ENCODE measurements around the gene PCSK4. TPM values are rescaled to one million over a fixed set of nuclear protein-coding genes. Genes with fewer than 3 reads are reported as not detected.

PCSK4 gene
- total RNA-seq, 1 experiment from 2014 or later: 11.1 TPM

- H3K27ac ChIP-seq (ENCODE audit: low read depth, low read length): peak overlapping the region; percentile 55
Measured at GRCh38 chr19:1509602-1510441, 19.7 kb upstream of the PCSK4 start.

More at GRCh38 chr19:1509602-1510441, 19.7 kb upstream of the PCSK4 start:
- Histone ChIP-seq H3K4me2 (ENCODE audit: low read length) (no peak overlapping the region), H3K79me2 (ENCODE audit: insufficient read depth, low read length) (peaks cover 10% of the 10 kb centered on the region; the same call in 1 of the 2 replicates), H3K36me3 (ENCODE audit: control insufficient read depth in 1 of 2, insufficient read depth in 2 of 2, low read length in 2 of 2) (no peaks in the 10 kb centered on the region), H4K20me1 (ENCODE audit: insufficient read depth) (no peaks in the 10 kb centered on the region), H3K4me3 (replicated peaks in 1 of 2; ENCODE audit: low read depth in 1 of 2, low read length in 2 of 2) (no peak overlapping the region), H2AFZ (ENCODE audit: low read depth, low read length, poor library complexity, severe bottlenecking) (no peak overlapping the region), H3K4me1 (ENCODE audit: control insufficient read depth in 1 of 2, insufficient read depth in 2 of 2, low read length in 2 of 2) (peaks cover 30 to 69% of the 10 kb centered on the region in 2 experiments), H3K9me2 (ENCODE audit: insufficient read depth) (no peaks in the 10 kb centered on the region), H3K9ac (ENCODE audit: low read length) (no peak overlapping the region), H3K27me3 (ENCODE audit: insufficient read depth, low read length) (no peaks in the 10 kb centered on the region), H3K9me3 (ENCODE audit: control insufficient read depth in 1 of 2, insufficient read depth in 1 of 2, low read depth in 1 of 2, low read length in 2 of 2) (no peaks in the 10 kb centered on the region)
- ATAC-seq (no peak), DNase-seq (ENCODE audit: low read depth, low spot score) (no peak)
- BruUV-seq (replicated peaks): TSS peak; percentile 9
- ChIA-PET CTCF (interaction anchor here (1.1 kb wide), 1 partner anchor 17 kb away, joined by 3 read pairs; no protein-coding TSS in a partner anchor), POLR2A (interaction anchor here (1.2 kb wide), 1 partner anchor 65 kb away, joined by 6 read pairs; no protein-coding TSS in a partner anchor), RAD21 (ENCODE audit: low non-redundant PET in 1 of 2, low total read pairs in 2 of 2, uncharacterized antibody in 2 of 2, unreplicated experiment in 2 of 2) (no interaction called here)
- intact Hi-C loops (cut with micrococcal nuclease): no loop called here
- TF ChIP-seq TCF7L2 (IDR thresholded peaks at IDR 0.05; ENCODE audit: borderline replicate concordance, extremely low read depth, insufficient read depth, insufficient read length) (no peak), ATF3 (IDR thresholded peaks at IDR 0.05) (no peak), ZBTB33 (IDR thresholded peaks at IDR 0.05; ENCODE audit: extremely low read depth, insufficient replicate concordance, low read length) (no peak), EGR1 (IDR thresholded peaks at IDR 0.05; ENCODE audit: low read depth) (no peak)
